MCF 10A (cell line): ENCODE data around the gene MROH9. TPM values are rescaled to one million over a fixed set of nuclear protein-coding genes. Genes with fewer than 3 reads are reported as not detected.

Source experiments
- BruUV-seq: library from RNA; stranded (reverse); fragments of 400-500 nt; replicated peaks from 2 replicates; lab custom pipeline; 2021; lab: Mats Ljungman, UMichigan
- CTCF ChIA-PET: fragments of 300-600 bp; sonication (Branson Sonifier 250); formaldehyde crosslinking; extraction: SDS; loops from one replicate; lab custom pipeline; 2021; ENCODE audit warnings: antibody characterized with exemption, inconsistent platforms; lab: Yijun Ruan, JAX
- POLR2A ChIA-PET: fragments of 300-600, 350-650 bp; sonication (Branson Sonifier 250); formaldehyde crosslinking; extraction: SDS; loops from one replicate; lab custom pipeline; 2020; ENCODE audit warnings: antibody characterized with exemption, inconsistent platforms; lab: Yijun Ruan, JAX
- DNase-seq: peaks from one replicate; pipeline ENCODE4 v3.0.0-alpha.2; 2018; ENCODE audit not compliant: unreplicated experiment
- H3K27ac Mint-ChIP-seq: one replicate; pipeline ENCODE4 v1.8.0; 2022; ENCODE audit warnings: mild to moderate bottlenecking, low read depth, mixed read lengths; ENCODE audit not compliant: unreplicated experiment
- H3K27me3 Mint-ChIP-seq: one replicate; pipeline ENCODE4 v1.8.0; 2022; ENCODE audit warnings: mixed read lengths; ENCODE audit not compliant: insufficient read depth, unreplicated experiment
- H3K36me3 Mint-ChIP-seq: one replicate; pipeline ENCODE4 v1.8.0; 2022; ENCODE audit warnings: mild to moderate bottlenecking, moderate library complexity, mixed read lengths; ENCODE audit not compliant: insufficient read depth, unreplicated experiment
- H3K4me1 Mint-ChIP-seq: one replicate; pipeline ENCODE4 v1.8.0; 2022; ENCODE audit warnings: mixed read lengths; ENCODE audit not compliant: insufficient read depth, unreplicated experiment
- H3K4me3 Mint-ChIP-seq: one replicate; pipeline ENCODE4 v1.8.0; 2022; ENCODE audit warnings: mild to moderate bottlenecking, moderate library complexity, mixed read lengths; ENCODE audit not compliant: unreplicated experiment
- H3K9me3 Mint-ChIP-seq: one replicate; pipeline ENCODE4 v1.8.0; 2022; ENCODE audit warnings: mixed read lengths; ENCODE audit not compliant: unreplicated experiment
- intact Hi-C: fragments of 100-400 bp; cut with micrococcal nuclease; formaldehyde crosslinking; loops from 2 replicates; pipeline ENCODE4 v1.14.1; 2022
- total RNA-seq: library from RNA; stranded (reverse); gene quantifications from 2 replicates; pipeline ENCODE4 v1.2.3, GENCODE V29; 2022
- TF ChIP-seq, protein P1 (sequence below): fragments of 200-600 bp; IDR thresholded peaks from one replicate; pipeline ENCODE4 v1.8.0; 2022; ENCODE audit warnings: antibody characterized with exemption, mild to moderate bottlenecking; ENCODE audit not compliant: unreplicated experiment

Gene MROH9
- total RNA-seq, 1 experiment from 2014 or later = not detected

DNA sequence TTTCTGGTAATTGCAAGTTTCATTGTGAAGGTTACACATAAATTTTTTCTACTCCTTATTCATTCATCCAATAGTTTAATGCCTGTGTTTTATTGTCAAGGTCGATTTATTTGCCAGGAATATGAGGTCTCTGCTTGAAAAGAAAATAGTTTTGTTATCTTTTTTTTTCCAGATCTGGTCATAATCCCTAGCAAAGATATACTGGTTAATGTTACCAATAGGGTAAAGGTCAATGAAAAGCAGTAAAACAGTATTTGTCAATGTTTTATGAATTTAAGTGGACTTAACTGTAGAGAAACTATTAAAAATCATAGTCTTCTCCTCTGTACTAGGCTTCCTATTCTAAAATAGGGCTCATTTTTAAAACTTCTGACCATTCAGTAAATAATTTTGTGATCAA is 147.3 kb downstream of the MROH9 start:
- Mint-ChIP-seq H3K4me3 (no peak overlapping the region), H3K36me3 (no peaks in the 10 kb centered on the region), H3K27me3 (no peaks in the 10 kb centered on the region), H3K27ac (no peak overlapping the region), H3K4me1 (no peaks in the 10 kb centered on the region), H3K9me3 (no peaks in the 10 kb centered on the region)
- intact Hi-C loops = loop anchor here (5.0 kb wide), 2 partner anchors 405 to 635 kb away; partner anchors contain the start of gene PRRC2C
- ChIA-PET POLR2A (interaction anchor here (1.6 kb wide), 1 partner anchor 144 kb away, joined by 3 read pairs; no protein-coding TSS in a partner anchor), CTCF (interaction anchor here (0.8 to 6.2 kb wide), 10 partner anchors 9 to 230 kb away, joined by 3 to 146 read pairs (median 28); partner anchors contain the start of genes FMO3 and FMO4)
- TF ChIP-seq, protein P1, sequence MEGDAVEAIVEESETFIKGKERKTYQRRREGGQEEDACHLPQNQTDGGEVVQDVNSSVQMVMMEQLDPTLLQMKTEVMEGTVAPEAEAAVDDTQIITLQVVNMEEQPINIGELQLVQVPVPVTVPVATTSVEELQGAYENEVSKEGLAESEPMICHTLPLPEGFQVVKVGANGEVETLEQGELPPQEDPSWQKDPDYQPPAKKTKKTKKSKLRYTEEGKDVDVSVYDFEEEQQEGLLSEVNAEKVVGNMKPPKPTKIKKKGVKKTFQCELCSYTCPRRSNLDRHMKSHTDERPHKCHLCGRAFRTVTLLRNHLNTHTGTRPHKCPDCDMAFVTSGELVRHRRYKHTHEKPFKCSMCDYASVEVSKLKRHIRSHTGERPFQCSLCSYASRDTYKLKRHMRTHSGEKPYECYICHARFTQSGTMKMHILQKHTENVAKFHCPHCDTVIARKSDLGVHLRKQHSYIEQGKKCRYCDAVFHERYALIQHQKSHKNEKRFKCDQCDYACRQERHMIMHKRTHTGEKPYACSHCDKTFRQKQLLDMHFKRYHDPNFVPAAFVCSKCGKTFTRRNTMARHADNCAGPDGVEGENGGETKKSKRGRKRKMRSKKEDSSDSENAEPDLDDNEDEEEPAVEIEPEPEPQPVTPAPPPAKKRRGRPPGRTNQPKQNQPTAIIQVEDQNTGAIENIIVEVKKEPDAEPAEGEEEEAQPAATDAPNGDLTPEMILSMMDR = no peak
- no peak for DNase-seq
- no TSS peak for BruUV-seq

DNA sequence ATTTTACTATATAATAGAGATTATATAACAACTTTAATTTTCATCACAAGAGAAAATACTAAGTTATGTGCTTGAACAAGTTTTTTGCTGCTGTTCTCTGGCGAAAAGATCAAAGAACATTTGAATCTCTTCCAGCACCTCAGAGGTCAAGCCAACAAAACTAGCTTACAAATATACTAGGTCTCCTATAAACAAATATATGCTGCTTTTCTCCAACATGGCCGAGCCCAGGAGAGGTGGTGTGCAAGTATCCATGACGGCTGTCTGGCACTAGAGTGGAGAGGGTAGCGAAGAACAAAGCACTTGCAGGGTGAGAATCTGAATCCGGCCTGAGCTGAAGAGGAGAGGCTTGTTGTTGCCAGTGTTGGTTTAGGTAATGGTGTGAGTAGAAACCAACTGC is 147.9 kb downstream of the MROH9 start:
- intact Hi-C loops = loop anchor here (5.0 kb wide), 2 partner anchors 404 to 634 kb away; partner anchors contain the start of gene PRRC2C
- Mint-ChIP-seq H3K27ac (no peak overlapping the region), H3K9me3 (no peaks in the 10 kb centered on the region), H3K4me3 (no peak overlapping the region), H3K27me3 (no peaks in the 10 kb centered on the region), H3K4me1 (no peaks in the 10 kb centered on the region), H3K36me3 (no peaks in the 10 kb centered on the region)
- ChIA-PET POLR2A (no interaction called here), CTCF (interaction anchor here (0.5 to 6.2 kb wide), 4 partner anchors 12 to 1181 kb away, joined by 3 to 58 read pairs (median 8); no protein-coding TSS in a partner anchor)
- DNase-seq = no peak
- no TSS peak for BruUV-seq
- TF ChIP-seq, protein P1 = no peak

- Mint-ChIP-seq H3K27ac (no peak overlapping the region), H3K27me3 (no peaks in the 10 kb centered on the region), H3K9me3 (no peaks in the 10 kb centered on the region), H3K36me3 (no peaks in the 10 kb centered on the region), H3K4me3 (no peak overlapping the region), H3K4me1 (no peaks in the 10 kb centered on the region)
- no peak for DNase-seq
- ChIA-PET CTCF (interaction anchor here (2.0 to 6.2 kb wide), 3 partner anchors 143 to 230 kb away, joined by 5 to 58 read pairs (median 13); partner anchors contain the start of gene FMO4), POLR2A (no interaction called here)
- no TSS peak for BruUV-seq
- intact Hi-C loops = loop anchor here (5.0 kb wide), 2 partner anchors 403 to 633 kb away; partner anchors contain the start of gene PRRC2C
- TF ChIP-seq, protein P1 = no peak
These were observed 148.8 kb downstream of the MROH9 start for GRCh38 chr1:171084091-171084490.

DNA sequence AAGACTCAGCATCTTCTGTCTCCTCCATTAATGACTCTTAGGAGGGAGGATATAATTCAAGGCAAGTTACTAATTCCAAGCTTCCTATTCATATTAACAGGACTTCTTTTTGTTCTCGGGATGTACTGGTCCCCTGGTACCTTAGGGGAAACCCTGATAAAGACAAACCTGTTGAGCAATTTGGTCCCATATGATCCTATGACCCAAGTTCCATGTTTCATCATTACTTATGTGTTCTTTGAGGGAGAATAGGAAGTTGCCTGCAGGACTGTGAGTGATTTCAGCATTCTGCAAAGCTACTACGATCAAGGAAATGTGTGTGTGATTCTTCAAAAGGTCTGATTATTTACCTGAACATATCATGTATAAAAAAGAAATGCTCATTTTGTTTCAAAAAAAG is 149.5 kb downstream of the MROH9 start:
- no peaks in the 10 kb centered on the region for H3K9me3 Mint-ChIP-seq
- intact Hi-C loops = loop anchor here (5.0 kb wide), 2 partner anchors 402 to 632 kb away; partner anchors contain the start of gene PRRC2C
- no peak overlapping the region for H3K4me3 Mint-ChIP-seq
- ChIA-PET POLR2A (interaction anchor here (0.8 kb wide), 1 partner anchor 121 kb away, joined by 3 read pairs; no protein-coding TSS in a partner anchor), CTCF (interaction anchor here (0.6 to 6.2 kb wide), 6 partner anchors 26 to 844 kb away, joined by 3 to 58 read pairs (median 4); partner anchors contain the start of gene FMO4)
- H3K27ac Mint-ChIP-seq = no peak overlapping the region
- H3K36me3 Mint-ChIP-seq = no peaks in the 10 kb centered on the region
- BruUV-seq = no TSS peak
- no peaks in the 10 kb centered on the region for H3K27me3 Mint-ChIP-seq
- no peak for DNase-seq
- TF ChIP-seq, protein P1 = no peak
- no peaks in the 10 kb centered on the region for H3K4me1 Mint-ChIP-seq
